GM19023 (cell line): Measurements from ENCODE around the gene ANKH.

Experiments used
- ATAC-seq: cut with Tn5 transposase; IDR thresholded peaks from one replicate; pipeline ENCODE4 v1.9.1; 2021; ENCODE audit warnings: mild to moderate bottlenecking, moderate library complexity; ENCODE audit not compliant: unreplicated experiment

The ANKH gene

GRCh38 chr5:14767053-14767452, 104.5 kb downstream of the ANKH start:
- ATAC-seq, result no peak

GRCh38 chr5:14766584-14766983, 105.0 kb downstream of the ANKH start:
- no peak for ATAC-seq

GRCh38 chr5:14765587-14765986, 106.0 kb downstream of the ANKH start:
- no peak for ATAC-seq

- no peak for ATAC-seq
These were observed 108.9 kb downstream of the ANKH start for GRCh38 chr5:14762549-14763216.

GRCh38 chr5:14760548-14761002, 111.0 kb downstream of the ANKH start:
- ATAC-seq, result no peak

GRCh38 chr5:14759744-14760547, 111.6 kb downstream of the ANKH start:
- ATAC-seq, result no peak

GRCh38 chr5:14757850-14758249, 113.7 kb downstream of the ANKH start:
- no peak for ATAC-seq

GRCh38 chr5:14756478-14756877, 115.1 kb downstream of the ANKH start:
- ATAC-seq, result no peak

GRCh38 chr5:14753947-14754346, 117.6 kb downstream of the ANKH start:
- no peak for ATAC-seq

- no peak for ATAC-seq
These were observed 118.3 kb downstream of the ANKH start for GRCh38 chr5:14753292-14753691.

- no peak for ATAC-seq
These were observed 119.0 kb downstream of the ANKH start for GRCh38 chr5:14752497-14753071.

GRCh38 chr5:14750712-14751111, 120.9 kb downstream of the ANKH start:
- no peak for ATAC-seq

- no peak for ATAC-seq
These were observed 121.9 kb downstream of the ANKH start for GRCh38 chr5:14749579-14750101.

- no peak for ATAC-seq
These were observed 123.2 kb downstream of the ANKH start for GRCh38 chr5:14748180-14748900.

- ATAC-seq, result no peak
These were observed 125.8 kb downstream of the ANKH start for GRCh38 chr5:14745753-14746152.

GRCh38 chr5:14745188-14745563, 126.4 kb downstream of the ANKH start:
- ATAC-seq, result no peak

- ATAC-seq, result no peak
These were observed 127.0 kb downstream of the ANKH start for GRCh38 chr5:14744296-14745187.

GRCh38 chr5:14743601-14744295, 127.8 kb downstream of the ANKH start:
- no peak for ATAC-seq

- ATAC-seq, result no peak
These were observed 129.1 kb downstream of the ANKH start for GRCh38 chr5:14742498-14742897.
